Neuron (in vitro differentiated cells): ENCODE measurements around the gene LIG3.
"Not testable (repeated sequence)": the region's sequence is repeated elsewhere in the genome, so short reads cannot be mapped to it uniquely, and the experiment has no call there.

Source experiments
- H2AFZ ChIP-seq: one replicate; pipeline ENCODE4 v1.6.1; 2013; ENCODE audit warnings: low read depth, mild to moderate bottlenecking, inconsistent platforms, low read length, moderate library complexity
- H3K27me3 ChIP-seq: one replicate; pipeline ENCODE4 v1.6.1; 2013; ENCODE audit warnings: low read length; ENCODE audit not compliant: insufficient read depth
- H3K36me3 ChIP-seq: one replicate; pipeline ENCODE4 v1.6.1; 2013; ENCODE audit warnings: low read length; ENCODE audit not compliant: insufficient read depth
- H3K4me1 ChIP-seq: one replicate; pipeline ENCODE4 v1.6.1; 2013; ENCODE audit warnings: low read length; ENCODE audit not compliant: insufficient read depth
- H3K4me3 ChIP-seq: 2 replicates; pipeline ENCODE4 v1.5.1; 2013; ENCODE audit warnings: mild to moderate bottlenecking, low read length, moderate library complexity
- H3K9me3 ChIP-seq: one replicate; pipeline ENCODE4 v1.6.1; 2013; ENCODE audit warnings: low read length

The LIG3 gene

DNA sequence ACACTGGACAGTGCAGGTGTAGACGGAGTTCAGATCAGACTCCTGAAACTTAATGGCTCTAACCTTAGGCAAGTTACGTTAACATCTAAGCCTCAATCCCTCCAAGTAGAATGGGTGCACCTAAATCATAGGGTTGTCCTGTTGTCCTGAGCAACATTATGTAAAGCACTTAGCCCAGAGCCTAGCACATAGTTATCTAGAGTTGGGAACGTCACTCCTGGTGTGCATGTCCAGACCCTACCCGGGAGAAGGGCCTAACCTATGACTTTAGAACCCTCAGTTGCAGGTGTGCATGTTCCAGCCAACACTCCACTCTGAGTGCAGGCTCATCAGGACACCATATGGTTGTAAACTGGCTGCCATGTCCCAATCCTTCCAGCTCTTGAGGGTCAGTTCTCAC lies 26.0 kb downstream of the LIG3 start:
- Histone ChIP-seq H3K4me3 (no peak overlapping the region), H3K27me3 (no peaks in the 10 kb centered on the region), H3K36me3 (peaks cover 59% of the 10 kb centered on the region), H2AFZ (no peak overlapping the region), H3K4me1 (no peaks in the 10 kb centered on the region), H3K9me3 (no peaks in the 10 kb centered on the region)

DNA sequence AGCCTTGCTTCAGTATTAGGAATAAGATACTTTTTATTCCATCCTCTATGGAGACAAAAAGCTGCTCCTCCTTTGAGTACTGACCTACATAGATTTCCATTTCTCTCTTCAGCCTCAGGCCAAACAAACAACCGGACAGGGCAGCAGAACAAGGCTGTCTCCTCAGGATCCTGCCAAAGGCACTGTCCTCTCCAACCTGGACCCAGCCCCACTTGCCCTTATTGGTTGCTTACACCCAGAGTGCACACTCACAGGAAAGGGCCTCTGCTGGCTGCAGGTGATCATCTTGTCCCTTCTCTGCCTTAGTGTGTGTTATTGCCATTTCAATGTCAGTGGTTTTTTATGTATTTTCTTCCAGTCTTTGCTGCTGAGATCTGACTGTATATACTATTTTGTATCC lies 26.6 kb downstream of the LIG3 start:
- Histone ChIP-seq H3K36me3 (peaks cover 57% of the 10 kb centered on the region), H2AFZ (no peak overlapping the region), H3K4me1 (no peaks in the 10 kb centered on the region), H3K4me3 (no peak overlapping the region), H3K9me3 (no peaks in the 10 kb centered on the region), H3K27me3 (no peaks in the 10 kb centered on the region)

DNA sequence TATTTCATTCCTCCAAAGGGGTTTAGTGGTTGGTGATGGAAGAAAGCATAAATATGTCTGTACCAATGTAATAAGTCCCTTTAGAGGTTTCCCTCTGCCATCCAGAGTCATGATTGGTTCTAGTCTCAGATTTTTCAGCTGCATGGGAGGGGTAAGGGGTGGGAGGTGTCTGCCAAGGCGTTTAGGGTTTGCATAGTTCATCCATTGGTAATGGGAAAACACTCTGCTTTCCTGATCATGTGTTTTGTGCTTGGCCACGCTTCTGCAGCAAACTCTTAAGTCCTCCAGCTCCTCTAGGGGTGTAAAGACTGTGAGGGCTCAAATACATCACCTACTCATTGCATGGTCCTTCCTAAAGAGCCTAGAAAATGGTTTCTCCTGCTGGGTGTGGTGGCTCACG lies 29.8 kb downstream of the LIG3 start:
- Histone ChIP-seq H2AFZ (no peak overlapping the region), H3K4me3 (no peak overlapping the region), H3K9me3 (no peaks in the 10 kb centered on the region), H3K36me3 (peaks cover 36% of the 10 kb centered on the region), H3K27me3 (no peaks in the 10 kb centered on the region), H3K4me1 (no peaks in the 10 kb centered on the region)

DNA sequence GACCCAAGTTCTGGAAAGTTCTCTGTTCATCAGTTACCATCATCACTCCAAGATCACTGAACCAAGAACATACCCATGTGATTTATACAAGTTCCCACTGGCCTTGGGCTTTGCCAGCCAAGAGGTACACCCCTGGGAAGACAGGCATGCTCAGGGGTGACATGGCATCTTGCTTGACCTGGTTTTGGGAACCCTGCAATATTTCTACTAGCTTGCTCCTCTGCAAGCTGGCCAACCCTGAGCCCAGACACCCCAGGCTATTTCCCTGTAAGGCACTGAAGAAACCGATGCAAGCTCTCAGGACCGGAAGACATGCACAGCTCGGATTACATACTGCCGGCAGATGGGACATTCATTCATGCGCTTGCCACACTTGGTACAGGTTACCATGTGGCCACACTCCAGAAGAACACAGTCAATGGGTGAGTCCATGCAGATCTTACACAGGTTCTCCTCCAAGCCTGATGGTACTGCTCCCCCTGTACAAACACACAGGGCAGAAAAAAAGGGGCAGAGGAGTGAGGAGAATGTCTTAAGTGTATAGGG lies 31.4 kb downstream of the LIG3 start:
- H3K4me1 ChIP-seq, result no peaks in the 10 kb centered on the region
- no peaks in the 10 kb centered on the region for H3K9me3 ChIP-seq
- peaks cover 42% of the 10 kb centered on the region for H3K36me3 ChIP-seq
- no peaks in the 10 kb centered on the region for H3K27me3 ChIP-seq
- H3K4me3 ChIP-seq, result no peak overlapping the region
- H2AFZ ChIP-seq, result no peak overlapping the region

DNA sequence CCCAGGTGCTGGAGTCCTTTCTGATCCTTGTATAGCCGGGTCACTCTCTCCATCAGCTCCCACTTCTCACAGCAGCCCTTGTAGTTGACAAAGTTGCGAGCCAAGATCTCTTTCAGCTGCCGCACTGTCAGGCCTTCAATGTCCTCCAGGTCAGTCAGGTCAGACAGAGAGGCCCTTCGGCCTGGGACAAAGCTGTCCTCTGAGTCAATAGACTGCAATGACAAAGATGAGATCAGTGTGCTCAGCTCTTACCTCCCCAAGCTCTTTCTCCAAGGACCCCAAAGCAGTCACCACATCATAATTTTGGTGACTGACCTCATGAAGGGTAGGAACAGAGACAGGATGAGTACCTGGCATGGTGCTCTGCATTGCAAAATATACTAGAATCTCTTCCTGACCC lies 36.1 kb downstream of the LIG3 start:
- Histone ChIP-seq H3K4me3 (no peak overlapping the region), H3K27me3 (no peaks in the 10 kb centered on the region), H2AFZ (no peak overlapping the region), H3K9me3 (no peaks in the 10 kb centered on the region), H3K36me3 (peaks cover 28% of the 10 kb centered on the region), H3K4me1 (no peaks in the 10 kb centered on the region)

- no peaks in the 10 kb centered on the region for H3K27me3 ChIP-seq
- no peaks in the 10 kb centered on the region for H3K9me3 ChIP-seq
- H3K4me3 ChIP-seq, result no peak overlapping the region
- H3K36me3 ChIP-seq, result peaks cover 24% of the 10 kb centered on the region
- no peak overlapping the region for H2AFZ ChIP-seq
- no peaks in the 10 kb centered on the region for H3K4me1 ChIP-seq
These were observed 36.7 kb downstream of the LIG3 start for GRCh38 chr17:35017021-35017420.

DNA sequence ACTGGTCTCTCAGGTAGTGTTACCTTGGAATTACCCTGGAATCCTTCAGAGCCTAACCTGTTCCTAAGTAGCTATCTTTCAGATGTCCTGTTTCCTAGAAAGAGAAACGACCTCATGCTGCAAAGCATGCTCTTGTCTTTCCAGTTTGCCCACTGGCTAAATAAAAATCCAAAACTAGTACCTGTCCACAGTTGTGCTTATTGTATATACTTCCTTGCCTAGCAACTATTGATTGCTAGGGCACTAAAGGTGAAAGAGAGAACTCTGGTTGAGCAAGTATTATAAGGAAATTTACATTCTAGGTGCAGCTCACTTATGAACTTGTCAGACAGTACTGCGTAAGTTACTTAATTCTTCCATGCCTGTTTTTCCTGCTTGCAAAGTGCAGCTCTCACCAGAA lies 38.5 kb downstream of the LIG3 start:
- H3K27me3 ChIP-seq, result no peaks in the 10 kb centered on the region
- H3K4me1 ChIP-seq, result no peaks in the 10 kb centered on the region
- peaks cover 22% of the 10 kb centered on the region for H3K36me3 ChIP-seq
- H2AFZ ChIP-seq, result no peak overlapping the region
- no peak overlapping the region for H3K4me3 ChIP-seq
- H3K9me3 ChIP-seq, result no peaks in the 10 kb centered on the region

DNA sequence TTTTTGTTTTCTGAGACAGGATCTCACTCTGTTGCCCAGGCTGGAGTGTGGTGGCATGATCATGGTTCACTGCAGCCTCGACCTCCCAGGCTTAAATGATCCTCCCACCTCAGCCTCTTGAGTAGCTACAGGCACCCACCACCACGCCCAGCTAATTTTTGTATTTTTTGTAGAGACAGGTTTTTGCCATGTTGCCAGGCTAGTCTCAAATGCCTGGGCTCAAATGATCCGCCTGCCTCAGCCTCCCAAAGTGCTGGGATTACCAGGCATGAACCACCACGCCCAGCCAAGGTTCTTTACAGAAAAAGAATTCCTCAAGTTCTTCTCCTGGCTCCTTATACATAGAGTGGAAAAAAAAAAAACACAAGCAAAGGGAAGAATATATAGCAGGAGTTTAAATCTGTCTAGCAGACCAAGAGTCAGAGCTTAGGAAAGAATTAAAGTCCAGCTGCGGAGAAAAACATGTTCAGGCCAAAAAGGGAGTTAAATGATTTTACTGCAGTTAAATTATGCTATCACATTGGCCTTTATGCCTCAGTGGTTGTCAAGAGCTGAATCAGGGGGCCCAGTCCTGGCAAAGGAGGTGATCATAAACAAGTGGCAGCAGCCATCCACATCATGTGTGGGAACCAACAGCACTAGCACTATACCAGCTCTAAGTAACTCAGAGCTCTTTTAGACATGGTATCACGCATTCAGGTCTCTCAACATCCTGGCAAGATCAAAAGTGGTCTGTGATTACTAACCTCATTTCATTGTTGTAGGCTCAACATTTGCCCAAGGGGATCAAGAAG lies 39.3 kb downstream of the LIG3 start:
- Histone ChIP-seq H3K4me3 (no peak overlapping the region), H3K27me3 (no peaks in the 10 kb centered on the region), H3K4me1 (no peaks in the 10 kb centered on the region), H3K36me3 (peaks cover 22% of the 10 kb centered on the region), H2AFZ (no peak overlapping the region), H3K9me3 (no peaks in the 10 kb centered on the region)

- H3K27me3 ChIP-seq, result no peaks in the 10 kb centered on the region
- H3K4me1 ChIP-seq, result no peaks in the 10 kb centered on the region
- no peak overlapping the region for H2AFZ ChIP-seq
- no peaks in the 10 kb centered on the region for H3K9me3 ChIP-seq
- H3K36me3 ChIP-seq, result peaks cover 9% of the 10 kb centered on the region
- no peak overlapping the region for H3K4me3 ChIP-seq
These were observed 41.4 kb downstream of the LIG3 start for GRCh38 chr17:35021520-35022380.

DNA sequence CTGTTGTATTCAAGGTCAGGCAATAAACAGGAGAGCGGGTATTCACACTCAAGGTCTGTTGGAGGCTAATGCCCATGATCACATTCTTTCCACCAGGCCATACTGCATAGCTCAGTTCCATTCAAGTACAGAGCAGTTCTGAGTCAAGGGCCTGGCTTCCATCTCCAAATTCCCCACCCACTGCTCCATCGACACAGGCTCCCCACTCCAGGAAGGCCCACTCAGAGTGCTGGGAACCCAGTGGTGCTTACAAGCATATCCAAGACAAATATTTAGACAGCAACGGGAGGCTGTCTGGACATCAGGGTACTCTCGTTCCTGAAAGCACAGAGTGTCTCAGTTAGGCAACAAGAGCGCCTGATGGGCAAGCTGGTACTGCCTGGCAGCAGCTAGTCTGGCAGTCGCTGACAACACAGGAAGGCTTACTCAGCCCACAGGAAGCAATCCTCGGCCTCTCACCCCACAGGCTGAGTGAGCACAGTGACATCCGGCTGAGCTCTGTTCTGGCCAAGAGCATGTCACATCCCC lies 42.3 kb downstream of the LIG3 start:
- H3K27me3 ChIP-seq, result no peaks in the 10 kb centered on the region
- no peaks in the 10 kb centered on the region for H3K9me3 ChIP-seq
- no peak overlapping the region for H3K4me3 ChIP-seq
- H3K4me1 ChIP-seq, result no peaks in the 10 kb centered on the region
- peaks cover 9% of the 10 kb centered on the region for H3K36me3 ChIP-seq
- H2AFZ ChIP-seq, result no peak overlapping the region

DNA sequence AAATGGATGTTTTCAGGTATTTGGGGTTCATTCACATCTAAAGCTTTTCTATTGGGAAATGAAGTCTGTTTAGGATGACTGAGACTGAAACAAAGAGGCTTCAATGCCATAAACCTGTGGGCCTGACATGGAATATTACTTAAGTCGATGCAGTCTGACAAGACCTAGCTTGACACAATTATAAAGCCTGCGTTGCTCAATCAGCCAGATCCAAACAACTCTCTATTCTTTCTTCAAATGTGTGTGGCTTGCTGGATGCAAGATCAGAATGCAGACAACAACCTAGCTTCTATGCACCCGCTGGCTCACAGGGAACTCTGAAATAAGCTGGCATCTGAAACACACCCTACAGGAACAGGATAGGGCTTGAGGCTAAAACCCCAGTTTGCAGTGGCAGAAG lies 43.2 kb downstream of the LIG3 start:
- Histone ChIP-seq H3K9me3 (no peaks in the 10 kb centered on the region), H3K36me3 (peaks cover 9% of the 10 kb centered on the region), H3K4me1 (no peaks in the 10 kb centered on the region), H3K27me3 (no peaks in the 10 kb centered on the region), H2AFZ (no peak overlapping the region), H3K4me3 (no peak overlapping the region)

DNA sequence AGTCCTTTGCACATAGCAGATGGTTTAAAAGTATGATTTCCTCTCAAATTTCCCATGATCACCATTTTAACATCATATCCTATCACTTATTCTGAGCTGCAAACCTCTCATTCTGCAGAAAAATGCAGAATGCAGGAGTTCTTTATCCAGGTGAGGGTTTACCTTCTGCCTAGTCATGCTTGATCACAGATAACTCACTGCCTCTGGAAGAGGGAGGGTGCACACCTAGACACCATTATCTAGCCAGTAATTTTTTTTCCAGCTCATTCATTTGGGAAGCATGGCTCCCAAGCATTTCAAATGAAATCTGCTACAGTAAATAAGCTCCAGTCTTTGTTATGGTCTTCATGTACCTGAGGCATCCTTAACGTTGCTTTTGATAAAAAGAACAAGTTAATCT lies 45.2 kb downstream of the LIG3 start:
- Histone ChIP-seq H3K9me3 (no peaks in the 10 kb centered on the region), H3K4me1 (no peaks in the 10 kb centered on the region), H3K36me3 (peaks cover 8% of the 10 kb centered on the region), H2AFZ (no peak overlapping the region), H3K27me3 (no peaks in the 10 kb centered on the region), H3K4me3 (no peak overlapping the region)

GRCh38 chr17:35028097-35028496 lies 47.8 kb downstream of the LIG3 start:
- not testable (repeated sequence) for H3K4me3 ChIP-seq, H3K36me3 ChIP-seq, H3K27me3 ChIP-seq, H3K9me3 ChIP-seq, H3K4me1 ChIP-seq, H2AFZ ChIP-seq
